HepG2 (cell line): ENCODE data around the gene VSTM4. TPM values are rescaled to one million over a fixed set of nuclear protein-coding genes. Genes with fewer than 3 reads are reported as not detected.

Experiments
- ATAC-seq: fragments of 200-7000 bp; cut with Tn5 transposase; 3 replicates; pipeline ENCODE4 v1.9.1; 2020; ENCODE audit warnings: mild to moderate bottlenecking, moderate library complexity
- BruUV-seq: library from RNA; stranded (reverse); fragments of 400-500 nt; replicated peaks from 2 replicates; lab custom pipeline; 2021; lab: Mats Ljungman, UMichigan
- CTCF ChIA-PET: fragments of 300-600 bp; formaldehyde crosslinking; extraction: SDS; loops from one replicate; lab custom pipeline; 2021; ENCODE audit warnings: low total read pairs, inconsistent platforms, low intra/inter-chr PET ratio; lab: Yijun Ruan, JAX
- POLR2A ChIA-PET: fragments of 350-600 bp; sonication (Branson Sonifier 250); formaldehyde crosslinking; loops from one replicate; lab custom pipeline; 2020; ENCODE audit warnings: antibody characterized with exemption, inconsistent platforms; lab: Yijun Ruan, JAX
- DNase-seq: peaks from one replicate; pipeline ENCODE4 v3.0.0-alpha.2; 2015; ENCODE audit warnings: low spot score
- FAIRE-seq: peaks from 3 replicates; lab custom pipeline; 2011; peaks lifted over from hg19 to GRCh38; lab: Jason Lieb, UNC
- H2AFZ ChIP-seq: one replicate; pipeline ENCODE4 v1.6.1; 2011; ENCODE audit warnings: low read length, inconsistent platforms
- H3K27ac ChIP-seq: fragments of 300-600 bp; 3 replicates; pipeline ENCODE4 v1.8.0; 2011; ENCODE audit warnings: mixed run types, mild to moderate bottlenecking, mixed read lengths, low read length, inconsistent platforms; ENCODE audit not compliant: insufficient read depth; ENCODE audit errors: extremely low read length
- H3K27me3 ChIP-seq, 2 experiments: fragments of 200-600 bp in 1 of 2; 2 replicates in 1 of 2; 3 replicates in 1 of 2; pipeline versions ENCODE4 v1.6.0 to v1.8.0; 2011; ENCODE audit warnings: low read length in 2 of 2, mild to moderate bottlenecking in 2 of 2, moderate library complexity in 2 of 2, inconsistent platforms in 1 of 2; ENCODE audit not compliant: insufficient read depth in 2 of 2, control insufficient read depth in 1 of 2
- H3K36me3 ChIP-seq, 2 experiments: fragments of 200-600 bp in 1 of 2; replicated peaks in 1 of 2; 2 replicates in 1 of 2; 3 replicates in 1 of 2; pipeline versions ENCODE4 v1.5.1 to v1.8.0; 2011; ENCODE audit warnings: low read length in 2 of 2, inconsistent platforms in 1 of 2; ENCODE audit not compliant: insufficient read depth in 2 of 2, control insufficient read depth in 1 of 2
- H3K4me1 ChIP-seq: 2 replicates; pipeline ENCODE4 v1.5.1; 2012; ENCODE audit warnings: low read length, inconsistent platforms; ENCODE audit not compliant: insufficient read depth
- H3K4me2 ChIP-seq: 2 replicates; pipeline ENCODE4 v1.6.0; 2011; ENCODE audit warnings: low read depth, low read length, inconsistent platforms
- H3K4me3 ChIP-seq, 3 experiments: fragments of 200-600 bp in 1 of 3; sonication (generic), shearing (Covaris generic) in 1 of 3; replicated peaks in 1 of 3; 2 replicates each; pipeline ENCODE4 v1.5.1; 2011 to 2016; ENCODE audit warnings: low read length in 3 of 3, inconsistent platforms in 2 of 3, low read depth in 2 of 3, mild to moderate bottlenecking in 2 of 3, control low read depth in 1 of 3, mixed read lengths in 1 of 3; ENCODE audit not compliant: insufficient read depth in 1 of 3
- H3K79me2 ChIP-seq: one replicate; pipeline ENCODE4 v1.6.1; 2011; ENCODE audit warnings: low read length, inconsistent platforms; ENCODE audit not compliant: insufficient read depth
- H3K9ac ChIP-seq: 2 replicates; pipeline ENCODE4 v1.6.0; 2011; ENCODE audit warnings: mild to moderate bottlenecking, low read depth, low read length, inconsistent platforms; ENCODE audit not compliant: insufficient read depth
- H3K9me3 ChIP-seq: 2 replicates; pipeline ENCODE4 v1.5.1; 2012; ENCODE audit warnings: mild to moderate bottlenecking, low read length
- H4K20me1 ChIP-seq: 2 replicates; pipeline ENCODE4 v1.6.0; 2011; ENCODE audit warnings: inconsistent platforms, mild to moderate bottlenecking, low read length, moderate library complexity; ENCODE audit not compliant: insufficient read depth
- HDAC1 ChIP-seq: sonication (generic); formaldehyde crosslinking; IDR thresholded peaks from 2 replicates; pipeline ENCODE4 v1.5.1; 2020; ENCODE audit warnings: mild to moderate bottlenecking, missing genetic modification reagents
- HES4 ChIP-seq: sonication (generic); formaldehyde crosslinking; IDR thresholded peaks from 2 replicates; pipeline ENCODE4 v1.9.0; 2021; ENCODE audit warnings: mild to moderate bottlenecking, missing genetic modification reagents, borderline replicate concordance
- KLF6 ChIP-seq: IDR thresholded peaks from 2 replicates; pipeline ENCODE4 v1.8.0; 2016; ENCODE audit warnings: missing biosample characterization, missing genetic modification reagents
- PITX1 ChIP-seq: sonication (generic); formaldehyde crosslinking; IDR thresholded peaks from 2 replicates; pipeline ENCODE4 v1.5.1; 2020; ENCODE audit warnings: mild to moderate bottlenecking, missing genetic modification reagents
- RNF2 ChIP-seq: fragments of 450-650 bp; conservative IDR thresholded peaks from 2 replicates; pipeline ENCODE4 v1.6.1; 2016; ENCODE audit warnings: low read depth
- TOE1 ChIP-seq: sonication (generic); formaldehyde crosslinking; IDR thresholded peaks from 2 replicates; pipeline ENCODE4 v1.4.0; 2020; ENCODE audit warnings: mild to moderate bottlenecking, missing genetic modification reagents
- TOPORS ChIP-seq: sonication (generic); formaldehyde crosslinking; IDR thresholded peaks from 2 replicates; pipeline ENCODE4 v1.8.0; 2023; ENCODE audit warnings: mild to moderate bottlenecking, missing genetic modification reagents
- ZBTB42 ChIP-seq: sonication (generic); formaldehyde crosslinking; IDR thresholded peaks from 2 replicates; pipeline ENCODE4 v1.5.0; 2020; ENCODE audit warnings: mild to moderate bottlenecking, missing genetic modification reagents
- ZNF282 ChIP-seq: fragments of 450-650 bp; IDR thresholded peaks from 2 replicates; pipeline ENCODE4 v1.6.1; 2018; ENCODE audit not compliant: partially characterized antibody
- ZNF317 ChIP-seq: sonication (generic); formaldehyde crosslinking; IDR thresholded peaks from 2 replicates; pipeline ENCODE4 v1.5.0; 2020; ENCODE audit warnings: mild to moderate bottlenecking, missing genetic modification reagents
- ZNF746 ChIP-seq: sonication (generic); formaldehyde crosslinking; IDR thresholded peaks from 2 replicates; pipeline ENCODE4 v1.8.0; 2022; ENCODE audit warnings: mild to moderate bottlenecking, missing genetic modification reagents
- WGBS: methylation state at CpG from one replicate; pipeline ENCODE4 v1.1.6; 2017; ENCODE audit warnings: low lambda C conversion rate; 5-methylcytosine and 5-hydroxymethylcytosine counted together
- in situ Hi-C: cut with HindIII; loops from 2 replicates; pipeline ENCODE4 v1.10.0; 2017; ENCODE audit warnings: low pct_unique_long_range_greater_than_20kb; ENCODE audit not compliant: extremely low pct_ligation_motif_present
- intact Hi-C: fragments of 100-400 bp; cut with micrococcal nuclease; formaldehyde crosslinking; loops from one replicate; pipeline ENCODE4 v1.10.0; 2022; ENCODE audit not compliant: unreplicated experiment
- polyA plus RNA-seq, 8 experiments: library from polyadenylated mRNA; depleted of rRNA in 3 of 8; stranded (reverse) in 7 of 8; unstranded in 1 of 8; fragments of >200 nt; fragmentation: Illumina TruSeq in 4 of 8; extraction: Trizol in 4 of 8; gene quantifications; 2 replicates each; pipeline versions ENCODE4 v1.2.1 to v1.2.3, GENCODE V29; 2011 to 2016; ENCODE audit warnings: low read depth in 4 of 8, missing spikeins in 1 of 8, mixed read lengths in 1 of 8; ENCODE audit not compliant: insufficient read depth in 1 of 8
- total RNA-seq, 5 experiments: library from RNA; depleted of rRNA; stranded (reverse); fragments of >200 nt; fragmentation: Illumina TruSeq; extraction: Trizol; gene quantifications; 2 replicates each; pipeline ENCODE4 v1.2.3, GENCODE V29; 2016; ENCODE audit warnings: low read depth in 1 of 5
- TF ChIP-seq, protein P1 (sequence below): sonication (generic); formaldehyde crosslinking; IDR thresholded peaks from 2 replicates; pipeline ENCODE4 v1.4.0; 2020; ENCODE audit warnings: missing genetic modification reagents
- TF ChIP-seq, protein P2 (sequence below): sonication (generic); formaldehyde crosslinking; IDR thresholded peaks from 2 replicates; pipeline ENCODE4 v1.4.0; 2020; ENCODE audit warnings: missing genetic modification reagents

Gene VSTM4
- total and polyA plus RNA-seq, 2 of the 13 experiments (the other 11 are each of a cell fraction or from before 2014, with no cell fraction given) = not detected

DNA sequence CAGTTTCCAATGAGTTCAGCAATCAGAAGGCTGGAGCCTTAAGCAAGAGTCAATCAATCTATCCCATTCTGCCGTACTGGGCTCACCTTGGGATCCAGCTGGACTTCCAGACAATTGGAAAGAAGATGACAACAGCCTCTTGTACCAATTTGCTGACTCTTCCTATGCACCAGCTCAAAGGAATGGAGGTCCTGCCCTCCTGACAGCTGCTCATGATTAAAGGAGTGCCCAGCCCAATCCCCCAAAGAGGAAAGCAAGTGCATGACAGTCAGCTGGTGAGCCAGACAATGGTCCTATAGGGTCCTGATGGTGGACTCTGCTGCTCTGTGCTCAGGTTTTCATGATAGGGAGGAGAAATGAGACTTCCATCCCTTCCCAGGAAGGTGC is 25.1 kb downstream of the VSTM4 start:
- in situ Hi-C loops = no loop called here
- WGBS = 0% methylated on average over 1 of the region's 1 CpG
- no TSS peak for BruUV-seq
- Histone ChIP-seq H3K4me2 (no peak overlapping the region), H3K9me3 (peaks cover 12% of the 10 kb centered on the region), H2AFZ (no peak overlapping the region), H3K27me3 (peaks cover 2 to 5% of the 10 kb centered on the region in 2 experiments; a peak in 1 of 5 replicates), H3K27ac (no peak overlapping the region), H3K36me3 (no peaks in the 10 kb centered on the region), H4K20me1 (no peaks in the 10 kb centered on the region), H3K9ac (no peak overlapping the region), H3K4me3 (no peak overlapping the region), H3K79me2 (no peaks in the 10 kb centered on the region), H3K4me1 (no peaks in the 10 kb centered on the region)
- DNase-seq = no peak
- intact Hi-C loops = no loop called here
- CTCF ChIA-PET = no interaction called here
- TF ChIP-seq HES4 (CRISPR knock-in tag) (no peak), ZBTB42 (CRISPR knock-in tag) (no peak), ZNF746 (no peak)
- ATAC-seq = no peak
- FAIRE-seq = no peak
- POLR2A ChIA-PET = no interaction called here

DNA sequence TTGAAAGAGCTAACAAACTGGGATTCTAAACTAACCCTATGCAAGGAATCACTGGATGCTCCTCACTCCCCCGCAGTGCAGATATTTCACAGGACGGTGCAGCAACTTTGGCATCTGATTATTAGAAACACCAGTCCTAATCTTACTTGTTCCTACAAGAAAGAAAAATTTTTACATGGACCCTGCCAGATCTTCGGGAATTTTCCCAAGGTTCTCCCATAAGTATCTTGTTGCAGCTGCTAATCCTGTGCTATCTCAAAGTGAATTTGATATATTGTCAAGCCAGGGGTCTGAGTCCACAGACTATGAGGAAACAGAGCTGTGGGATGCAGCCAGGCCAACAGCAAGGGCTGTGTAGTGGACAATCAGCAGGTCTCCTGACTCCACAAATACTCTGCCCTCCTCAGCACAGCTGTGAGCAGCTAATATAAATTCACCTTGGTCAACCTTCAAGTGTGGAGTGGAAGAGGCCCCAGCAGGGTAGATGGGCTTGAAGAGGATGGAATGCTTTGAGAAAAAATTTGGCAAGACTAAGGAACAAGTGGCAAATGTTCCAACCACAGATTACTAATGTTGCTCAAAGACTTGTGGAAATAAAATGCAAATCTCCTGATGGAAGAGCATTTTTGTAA is 25.6 kb downstream of the VSTM4 start:
- H3K79me2 ChIP-seq = no peaks in the 10 kb centered on the region
- H4K20me1 ChIP-seq = no peaks in the 10 kb centered on the region
- H3K27ac ChIP-seq = no peak overlapping the region
- FAIRE-seq (no peak), DNase-seq (no peak), ATAC-seq (no peak)
- in situ Hi-C loops = no loop called here
- H3K4me2 ChIP-seq = no peak overlapping the region
- H3K9me3 ChIP-seq = peaks cover 12% of the 10 kb centered on the region
- H3K4me1 ChIP-seq = no peaks in the 10 kb centered on the region
- no peaks in the 10 kb centered on the region for H3K36me3 ChIP-seq
- no peak overlapping the region for H3K9ac ChIP-seq
- no TSS peak for BruUV-seq
- H3K4me3 ChIP-seq = no peak overlapping the region
- WGBS = 36% methylated on average over 3 of the region's 3 CpGs
- intact Hi-C loops = no loop called here
- no peak overlapping the region for H2AFZ ChIP-seq
- ChIA-PET POLR2A (no interaction called here), CTCF (no interaction called here)
- H3K27me3 ChIP-seq = peaks cover 2 to 5% of the 10 kb centered on the region in 2 experiments; a peak in 1 of 5 replicates
- TF ChIP-seq ZNF317 (CRISPR knock-in tag) (no peak), PITX1 (no peak), KLF6 (CRISPR knock-in tag) (no peak), HDAC1 (CRISPR knock-in tag) (no peak), ZNF282 (no peak), TOPORS (CRISPR knock-in tag) (no peak), RNF2 (no peak), TOE1 (no peak)
- TF ChIP-seq, protein P1, sequence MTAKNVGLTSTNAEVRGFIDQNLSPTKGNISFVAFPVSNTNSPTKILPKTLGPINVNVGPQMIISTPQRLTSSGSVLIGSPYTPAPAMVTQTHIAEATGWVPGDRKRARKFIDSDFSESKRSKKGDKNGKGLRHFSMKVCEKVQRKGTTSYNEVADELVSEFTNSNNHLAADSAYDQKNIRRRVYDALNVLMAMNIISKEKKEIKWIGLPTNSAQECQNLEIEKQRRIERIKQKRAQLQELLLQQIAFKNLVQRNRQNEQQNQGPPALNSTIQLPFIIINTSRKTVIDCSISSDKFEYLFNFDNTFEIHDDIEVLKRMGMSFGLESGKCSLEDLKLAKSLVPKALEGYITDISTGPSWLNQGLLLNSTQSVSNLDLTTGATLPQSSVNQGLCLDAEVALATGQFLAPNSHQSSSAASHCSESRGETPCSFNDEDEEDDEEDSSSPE (CRISPR knock-in tag) = no peak
- TF ChIP-seq, protein P2, sequence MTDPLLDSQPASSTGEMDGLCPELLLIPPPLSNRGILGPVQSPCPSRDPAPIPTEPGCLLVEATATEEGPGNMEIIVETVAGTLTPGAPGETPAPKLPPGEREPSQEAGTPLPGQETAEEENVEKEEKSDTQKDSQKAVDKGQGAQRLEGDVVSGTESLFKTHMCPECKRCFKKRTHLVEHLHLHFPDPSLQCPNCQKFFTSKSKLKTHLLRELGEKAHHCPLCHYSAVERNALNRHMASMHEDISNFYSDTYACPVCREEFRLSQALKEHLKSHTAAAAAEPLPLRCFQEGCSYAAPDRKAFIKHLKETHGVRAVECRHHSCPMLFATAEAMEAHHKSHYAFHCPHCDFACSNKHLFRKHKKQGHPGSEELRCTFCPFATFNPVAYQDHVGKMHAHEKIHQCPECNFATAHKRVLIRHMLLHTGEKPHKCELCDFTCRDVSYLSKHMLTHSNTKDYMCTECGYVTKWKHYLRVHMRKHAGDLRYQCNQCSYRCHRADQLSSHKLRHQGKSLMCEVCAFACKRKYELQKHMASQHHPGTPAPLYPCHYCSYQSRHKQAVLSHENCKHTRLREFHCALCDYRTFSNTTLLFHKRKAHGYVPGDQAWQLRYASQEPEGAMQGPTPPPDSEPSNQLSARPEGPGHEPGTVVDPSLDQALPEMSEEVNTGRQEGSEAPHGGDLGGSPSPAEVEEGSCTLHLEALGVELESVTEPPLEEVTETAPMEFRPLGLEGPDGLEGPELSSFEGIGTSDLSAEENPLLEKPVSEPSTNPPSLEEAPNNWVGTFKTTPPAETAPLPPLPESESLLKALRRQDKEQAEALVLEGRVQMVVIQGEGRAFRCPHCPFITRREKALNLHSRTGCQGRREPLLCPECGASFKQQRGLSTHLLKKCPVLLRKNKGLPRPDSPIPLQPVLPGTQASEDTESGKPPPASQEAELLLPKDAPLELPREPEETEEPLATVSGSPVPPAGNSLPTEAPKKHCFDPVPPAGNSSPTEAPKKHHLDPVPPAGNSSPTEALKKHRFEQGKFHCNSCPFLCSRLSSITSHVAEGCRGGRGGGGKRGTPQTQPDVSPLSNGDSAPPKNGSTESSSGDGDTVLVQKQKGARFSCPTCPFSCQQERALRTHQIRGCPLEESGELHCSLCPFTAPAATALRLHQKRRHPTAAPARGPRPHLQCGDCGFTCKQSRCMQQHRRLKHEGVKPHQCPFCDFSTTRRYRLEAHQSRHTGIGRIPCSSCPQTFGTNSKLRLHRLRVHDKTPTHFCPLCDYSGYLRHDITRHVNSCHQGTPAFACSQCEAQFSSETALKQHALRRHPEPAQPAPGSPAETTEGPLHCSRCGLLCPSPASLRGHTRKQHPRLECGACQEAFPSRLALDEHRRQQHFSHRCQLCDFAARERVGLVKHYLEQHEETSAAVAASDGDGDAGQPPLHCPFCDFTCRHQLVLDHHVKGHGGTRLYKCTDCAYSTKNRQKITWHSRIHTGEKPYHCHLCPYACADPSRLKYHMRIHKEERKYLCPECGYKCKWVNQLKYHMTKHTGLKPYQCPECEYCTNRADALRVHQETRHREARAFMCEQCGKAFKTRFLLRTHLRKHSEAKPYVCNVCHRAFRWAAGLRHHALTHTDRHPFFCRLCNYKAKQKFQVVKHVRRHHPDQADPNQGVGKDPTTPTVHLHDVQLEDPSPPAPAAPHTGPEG (CRISPR knock-in tag) = no peak
